ENCODE data around the gene SLMAP.

SLMAP gene

GRCh38 chr3:57972531-57973111 is 216.5 kb downstream of the SLMAP start:
- no peak for DNase-seq

GRCh38 chr3:57973715-57974477 is 217.8 kb downstream of the SLMAP start:
- no peak for DNase-seq

DNA sequence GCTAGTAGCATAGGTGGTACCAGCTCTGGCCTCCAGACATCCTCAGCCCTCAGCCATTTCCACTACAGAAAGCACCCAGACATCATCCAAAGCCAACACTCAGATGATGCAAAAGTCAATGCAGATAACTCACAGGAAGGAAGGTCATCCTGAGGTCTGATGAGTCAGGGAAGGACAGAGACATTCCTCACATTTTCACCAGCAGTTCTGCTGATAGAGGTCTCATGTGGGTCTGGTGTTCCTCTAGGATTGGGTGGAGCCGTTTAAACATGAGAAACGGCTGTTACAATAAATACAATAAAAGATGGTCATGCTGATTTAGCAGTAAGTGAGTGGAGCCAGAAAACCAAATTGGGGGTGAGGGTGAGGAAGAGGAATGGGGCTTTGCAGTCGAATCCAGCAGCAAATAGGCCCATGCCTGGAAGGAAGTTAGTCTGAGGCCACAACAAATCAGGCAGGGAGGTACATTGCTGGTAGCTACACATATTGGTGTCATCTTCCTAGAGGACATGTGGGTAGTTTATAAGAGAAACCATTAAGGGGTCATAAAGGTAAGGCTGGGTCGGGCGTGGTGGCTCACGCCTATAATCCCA is 218.8 kb downstream of the SLMAP start:
- DNase-seq = no peak

- DNase-seq = no peak
Measured at GRCh38 chr3:57977818-57978235, 221.7 kb downstream of the SLMAP start.

- DNase-seq = no peak
Measured at GRCh38 chr3:57978316-57978715, 222.2 kb downstream of the SLMAP start.

Measured in activated T-cell treated with anti-CD3 and anti-CD28 coated beads for 4 hours (primary cell).